ENCODE measurements around the gene TP53TG5.

The TP53TG5 gene

DNA sequence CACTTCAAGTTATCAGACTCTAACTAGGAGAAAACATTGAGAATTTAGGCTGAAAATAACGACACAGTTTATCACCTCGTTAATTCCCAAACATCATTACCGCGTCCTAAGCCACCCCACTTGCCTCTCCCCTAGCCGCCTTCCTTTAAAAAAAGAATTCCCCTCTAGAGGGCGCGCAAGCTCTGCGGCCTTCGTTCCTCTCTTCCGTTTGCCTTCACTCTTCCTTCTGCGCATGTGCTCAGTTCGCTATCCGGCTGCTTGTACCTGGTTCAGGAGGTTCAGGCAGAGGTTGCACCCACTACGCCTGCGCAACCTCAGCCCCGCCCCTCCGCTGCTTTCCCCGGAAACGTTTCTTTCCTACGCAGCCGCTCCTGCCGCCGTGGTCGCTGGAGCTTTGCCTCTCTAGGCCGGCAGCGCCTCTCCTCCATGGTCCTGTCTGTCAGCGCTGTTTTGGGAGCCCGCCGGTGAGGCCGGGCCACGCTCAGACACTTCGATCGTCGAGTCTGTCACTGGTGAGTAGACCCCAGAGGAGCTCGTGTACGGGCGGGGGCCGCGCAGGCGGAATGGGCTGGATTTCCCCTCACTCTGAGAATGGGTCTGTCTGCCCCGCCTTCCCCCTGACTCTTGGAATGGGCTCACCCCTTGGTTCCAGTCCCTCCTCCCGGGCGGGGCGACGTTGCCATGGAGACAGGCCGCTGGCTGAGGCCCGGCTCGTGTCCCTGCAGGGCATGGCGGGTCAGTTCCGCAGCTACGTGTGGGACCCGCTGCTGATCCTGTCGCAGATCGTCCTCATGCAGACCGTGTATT is 15.1 kb downstream of the TP53TG5 start, which contains the start of gene SYS1 (continued):
- TF ChIP-seq ZNF549 (tag by site-specific recombination; IDR thresholded peaks at IDR 0.05): no peak
- TF ChIP-seq, protein P1, sequence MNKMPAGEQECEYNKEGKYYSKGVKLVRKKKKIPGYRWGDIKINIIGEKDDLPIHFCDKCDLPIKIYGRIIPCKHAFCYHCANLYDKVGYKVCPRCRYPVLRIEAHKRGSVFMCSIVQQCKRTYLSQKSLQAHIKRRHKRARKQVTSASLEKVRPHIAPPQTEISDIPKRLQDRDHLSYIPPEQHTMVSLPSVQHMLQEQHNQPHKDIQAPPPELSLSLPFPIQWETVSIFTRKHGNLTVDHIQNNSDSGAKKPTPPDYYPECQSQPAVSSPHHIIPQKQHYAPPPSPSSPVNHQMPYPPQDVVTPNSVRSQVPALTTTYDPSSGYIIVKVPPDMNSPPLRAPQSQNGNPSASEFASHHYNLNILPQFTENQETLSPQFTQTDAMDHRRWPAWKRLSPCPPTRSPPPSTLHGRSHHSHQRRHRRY (tag by site-specific recombination; IDR thresholded peaks at IDR 0.05): no peak
- no peak for TF ChIP-seq ZNF24 (tag by site-specific recombination; IDR thresholded peaks at IDR 0.05)
- no peak for TF ChIP-seq ZNF132 (tag by site-specific recombination; IDR thresholded peaks at IDR 0.05; ENCODE audit: borderline replicate concordance)
- no peak for TF ChIP-seq ZIC2 (tag by site-specific recombination; IDR thresholded peaks at IDR 0.05)
- TF ChIP-seq, protein P2, sequence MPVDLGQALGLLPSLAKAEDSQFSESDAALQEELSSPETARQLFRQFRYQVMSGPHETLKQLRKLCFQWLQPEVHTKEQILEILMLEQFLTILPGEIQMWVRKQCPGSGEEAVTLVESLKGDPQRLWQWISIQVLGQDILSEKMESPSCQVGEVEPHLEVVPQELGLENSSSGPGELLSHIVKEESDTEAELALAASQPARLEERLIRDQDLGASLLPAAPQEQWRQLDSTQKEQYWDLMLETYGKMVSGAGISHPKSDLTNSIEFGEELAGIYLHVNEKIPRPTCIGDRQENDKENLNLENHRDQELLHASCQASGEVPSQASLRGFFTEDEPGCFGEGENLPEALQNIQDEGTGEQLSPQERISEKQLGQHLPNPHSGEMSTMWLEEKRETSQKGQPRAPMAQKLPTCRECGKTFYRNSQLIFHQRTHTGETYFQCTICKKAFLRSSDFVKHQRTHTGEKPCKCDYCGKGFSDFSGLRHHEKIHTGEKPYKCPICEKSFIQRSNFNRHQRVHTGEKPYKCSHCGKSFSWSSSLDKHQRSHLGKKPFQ (tag by site-specific recombination; IDR thresholded peaks at IDR 0.05): no peak
- TF ChIP-seq ZNF639 (tag by site-specific recombination; IDR thresholded peaks at IDR 0.05): peak; percentile 81
- peak; percentile 21; the same call in 1 of the 2 replicates for TF ChIP-seq KLF10 (tag by site-specific recombination; IDR thresholded peaks at IDR 0.05)
- no peak for TF ChIP-seq ZNF571 (tag by site-specific recombination; IDR thresholded peaks at IDR 0.05)
- TF ChIP-seq ZNF830 (tag by site-specific recombination; IDR thresholded peaks at IDR 0.05; ENCODE audit: low read depth): no peak
- no peak for TF ChIP-seq ZSCAN5A (tag by site-specific recombination; IDR thresholded peaks at IDR 0.05)
- TF ChIP-seq, protein P3, sequence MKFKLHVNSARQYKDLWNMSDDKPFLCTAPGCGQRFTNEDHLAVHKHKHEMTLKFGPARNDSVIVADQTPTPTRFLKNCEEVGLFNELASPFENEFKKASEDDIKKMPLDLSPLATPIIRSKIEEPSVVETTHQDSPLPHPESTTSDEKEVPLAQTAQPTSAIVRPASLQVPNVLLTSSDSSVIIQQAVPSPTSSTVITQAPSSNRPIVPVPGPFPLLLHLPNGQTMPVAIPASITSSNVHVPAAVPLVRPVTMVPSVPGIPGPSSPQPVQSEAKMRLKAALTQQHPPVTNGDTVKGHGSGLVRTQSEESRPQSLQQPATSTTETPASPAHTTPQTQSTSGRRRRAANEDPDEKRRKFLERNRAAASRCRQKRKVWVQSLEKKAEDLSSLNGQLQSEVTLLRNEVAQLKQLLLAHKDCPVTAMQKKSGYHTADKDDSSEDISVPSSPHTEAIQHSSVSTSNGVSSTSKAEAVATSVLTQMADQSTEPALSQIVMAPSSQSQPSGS (tag by site-specific recombination; IDR thresholded peaks at IDR 0.05; ENCODE audit: low read depth): no peak
- TF ChIP-seq ZNF692 (tag by site-specific recombination; IDR thresholded peaks at IDR 0.05): peak; percentile 96
- no peak for TF ChIP-seq ZNF510 (tag by site-specific recombination; IDR thresholded peaks at IDR 0.05; ENCODE audit: insufficient replicate concordance)
- no peak for TF ChIP-seq ZSCAN4 (tag by site-specific recombination; IDR thresholded peaks at IDR 0.05)
- no peak for TF ChIP-seq ZNF214 (tag by site-specific recombination; IDR thresholded peaks at IDR 0.05; ENCODE audit: borderline replicate concordance)
- TF ChIP-seq ZNF658 (tag by site-specific recombination; IDR thresholded peaks at IDR 0.05): no peak
- no peak for TF ChIP-seq MEIS1 (CRISPR knock-in tag; IDR thresholded peaks at IDR 0.05; ENCODE audit: borderline replicate concordance)
- TF ChIP-seq GLI2 (tag by site-specific recombination; IDR thresholded peaks at IDR 0.05; ENCODE audit: borderline replicate concordance, low read depth): no peak

All from HEK293 (cell line).